Esophagus squamous epithelium (tissue), 4 donors: ENCODE data around the gene ABCB9.

Experiments used
- POLR2A ChIP-seq, 4 donors: fragments of 450-650 bp; IDR thresholded peaks; one replicate each; pipeline ENCODE4 v1.6.1; 2017; ENCODE audit warnings: antibody characterized with exemption in 4 of 4, mild to moderate bottlenecking in 4 of 4, moderate library complexity in 3 of 4
- TF ChIP-seq, protein P1 (sequence below), 6 experiments: fragments of 450-650 bp in 4 of 6; fragments of 200-600 bp in 2 of 6; sonication (generic) in 2 of 6; IDR thresholded peaks; one replicate each; pipeline ENCODE4 v1.5.1; 2016 to 2019; ENCODE audit warnings: antibody characterized with exemption in 6 of 6, mild to moderate bottlenecking in 4 of 6, moderate library complexity in 4 of 6

DNA sequence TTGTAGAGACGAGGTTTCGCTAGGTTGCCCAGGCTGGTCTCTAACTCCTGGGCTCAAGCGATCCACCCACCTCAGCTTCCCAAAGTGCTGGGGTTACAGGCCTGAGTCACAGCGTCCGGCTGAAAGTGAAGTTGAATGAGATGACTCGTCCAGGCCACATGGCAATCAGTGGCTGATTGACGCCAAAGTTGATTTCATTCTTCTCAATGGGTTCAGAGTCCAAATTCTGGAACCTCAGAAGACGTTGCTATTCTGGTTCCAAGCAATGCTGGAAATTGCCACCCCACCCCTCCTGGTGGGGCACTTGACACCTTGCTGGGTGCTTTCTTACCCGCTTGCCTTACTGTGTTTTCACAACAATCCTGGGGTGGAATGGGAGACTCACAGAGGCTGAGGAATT, 14.9 kb downstream of the ABCB9 start:
- TF ChIP-seq, protein P1, sequence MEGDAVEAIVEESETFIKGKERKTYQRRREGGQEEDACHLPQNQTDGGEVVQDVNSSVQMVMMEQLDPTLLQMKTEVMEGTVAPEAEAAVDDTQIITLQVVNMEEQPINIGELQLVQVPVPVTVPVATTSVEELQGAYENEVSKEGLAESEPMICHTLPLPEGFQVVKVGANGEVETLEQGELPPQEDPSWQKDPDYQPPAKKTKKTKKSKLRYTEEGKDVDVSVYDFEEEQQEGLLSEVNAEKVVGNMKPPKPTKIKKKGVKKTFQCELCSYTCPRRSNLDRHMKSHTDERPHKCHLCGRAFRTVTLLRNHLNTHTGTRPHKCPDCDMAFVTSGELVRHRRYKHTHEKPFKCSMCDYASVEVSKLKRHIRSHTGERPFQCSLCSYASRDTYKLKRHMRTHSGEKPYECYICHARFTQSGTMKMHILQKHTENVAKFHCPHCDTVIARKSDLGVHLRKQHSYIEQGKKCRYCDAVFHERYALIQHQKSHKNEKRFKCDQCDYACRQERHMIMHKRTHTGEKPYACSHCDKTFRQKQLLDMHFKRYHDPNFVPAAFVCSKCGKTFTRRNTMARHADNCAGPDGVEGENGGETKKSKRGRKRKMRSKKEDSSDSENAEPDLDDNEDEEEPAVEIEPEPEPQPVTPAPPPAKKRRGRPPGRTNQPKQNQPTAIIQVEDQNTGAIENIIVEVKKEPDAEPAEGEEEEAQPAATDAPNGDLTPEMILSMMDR (IDR thresholded peaks at IDR 0.05) = peak in 1 of 6 experiments; percentile 9
- no peak for TF ChIP-seq POLR2A (IDR thresholded peaks at IDR 0.05)
